NCI-H187 (cell line): ENCODE data around the gene FKTN.
A peak's percentile ranks its signal among the peaks of the same experiment; 100 is the strongest.

ENCODE experiments used
- DNase-seq, 2 experiments: peaks; one replicate each; lab custom pipeline; 2025; lab: John Stamatoyannopoulos, UW

FKTN gene

DNA sequence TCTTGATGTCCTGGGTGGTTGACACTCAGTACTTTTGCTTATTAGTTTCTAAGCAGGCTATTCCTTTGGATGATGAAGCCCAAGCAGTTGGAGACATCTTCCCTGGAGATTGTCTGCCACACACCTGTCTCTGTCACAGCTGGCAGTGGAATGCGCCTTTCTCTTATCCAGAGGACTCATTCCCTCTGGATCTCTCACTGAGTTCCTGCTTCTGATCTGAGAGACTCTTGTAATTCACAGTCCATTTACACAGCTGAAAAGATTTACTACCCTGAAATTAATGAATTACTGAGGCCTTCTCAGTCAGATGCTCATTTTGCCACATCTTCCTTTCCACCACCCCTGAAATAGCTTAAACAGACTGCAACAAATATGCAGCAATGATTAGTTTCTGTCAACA lies 120.2 kb downstream of the FKTN start:
- DNase-seq: peak in 1 of 2 experiments; percentile 8

DNA sequence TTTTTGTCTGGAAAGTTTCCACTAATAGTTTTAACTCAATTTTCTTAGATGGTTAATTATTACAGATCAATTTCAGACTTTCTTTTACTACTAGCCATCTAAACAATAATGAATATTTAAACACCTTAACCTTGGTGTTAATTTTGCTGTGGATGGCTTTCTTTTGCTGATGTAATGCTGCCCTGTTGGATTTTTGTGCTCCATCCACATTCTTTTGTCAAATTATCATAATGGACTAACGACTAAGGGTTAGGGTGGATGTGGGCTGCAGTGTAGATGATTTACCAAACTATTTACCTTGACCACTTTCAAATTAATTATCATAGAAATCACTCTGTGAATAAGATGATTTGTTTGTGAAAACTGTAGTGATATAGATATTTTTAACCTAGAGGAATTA lies 120.8 kb downstream of the FKTN start:
- no peak for DNase-seq

DNA sequence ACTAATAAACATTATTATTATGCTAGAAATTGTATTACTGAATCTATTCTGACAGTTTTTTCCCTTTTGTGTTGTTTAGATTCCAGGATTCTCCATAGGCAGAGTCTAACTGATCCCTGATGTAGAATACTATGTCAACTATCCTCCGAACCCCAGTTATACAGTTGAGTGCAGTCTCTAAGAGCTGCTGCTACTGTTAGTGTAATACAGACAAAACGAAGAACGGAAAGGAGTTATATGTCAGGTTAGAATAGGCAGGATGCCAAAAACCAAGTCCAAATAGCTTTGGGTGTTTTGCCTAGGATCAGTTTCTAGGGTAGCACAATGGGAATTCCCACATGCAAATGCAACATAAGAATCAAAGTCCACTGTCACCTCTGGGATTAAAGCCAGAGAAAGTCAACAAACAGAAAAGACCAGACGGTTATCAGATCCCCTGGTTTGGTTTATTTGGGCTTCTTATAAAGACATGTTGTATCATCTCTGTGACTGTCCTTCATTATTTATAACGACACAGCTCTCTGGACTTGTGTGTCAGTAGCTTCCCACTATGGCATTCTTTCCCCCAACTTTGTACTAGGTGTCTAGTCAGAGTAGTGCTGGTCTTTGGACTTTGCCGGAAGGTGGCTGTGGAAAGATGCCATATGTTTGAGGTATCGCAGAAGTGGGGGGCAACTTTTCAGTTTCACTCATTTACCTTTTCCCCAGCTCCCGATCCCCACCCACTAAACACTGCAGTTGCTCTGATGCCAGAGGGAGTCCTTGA lies 121.5 kb downstream of the FKTN start:
- no peak for DNase-seq

GRCh38 chr9:105681313-105681712 lies 123.4 kb downstream of the FKTN start:
- DNase-seq: no peak

- DNase-seq: no peak
Measured at GRCh38 chr9:105681724-105682123, 123.8 kb downstream of the FKTN start.

GRCh38 chr9:105683688-105684275 lies 125.9 kb downstream of the FKTN start:
- no peak for DNase-seq

GRCh38 chr9:105686936-105687335 lies 129.0 kb downstream of the FKTN start:
- no peak for DNase-seq
